ENCODE measurements around the gene FAF1.
"Not testable (repeated sequence)": the region's sequence is repeated elsewhere in the genome, so short reads cannot be mapped to it uniquely, and the experiment has no call there.

Gene FAF1

GRCh38 chr1:50747394-50747793 lies 212.7 kb downstream of the FAF1 start:
- no peak for DNase-seq

DNA sequence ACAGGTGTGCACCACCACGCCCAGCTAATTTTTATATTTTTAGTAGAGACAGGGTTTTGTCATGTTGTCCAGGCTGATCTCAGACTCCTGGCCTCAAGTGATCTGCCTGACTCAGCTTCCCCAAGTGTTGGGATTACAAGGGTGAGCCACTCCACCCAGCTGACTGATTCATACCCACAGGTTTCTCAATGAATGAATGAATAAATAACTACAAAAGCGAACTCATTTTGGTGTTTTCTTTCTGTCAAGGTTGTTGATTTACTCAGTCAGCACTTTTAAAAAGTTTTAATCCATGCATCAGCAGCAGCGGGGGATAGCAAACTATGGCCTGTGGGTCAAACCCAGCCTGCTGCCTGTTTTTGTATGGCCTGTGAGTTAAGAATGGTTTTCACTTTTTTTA lies 217.5 kb downstream of the FAF1 start:
- no peak for DNase-seq

- DNase-seq, result no peak
Observed at GRCh38 chr1:50739125-50739524, 220.9 kb downstream of the FAF1 start.

- no peak for DNase-seq
Observed at GRCh38 chr1:50735443-50735842, 224.6 kb downstream of the FAF1 start.

- not testable (repeated sequence) for DNase-seq
Observed at GRCh38 chr1:50727578-50727977, 232.5 kb downstream of the FAF1 start.

DNA sequence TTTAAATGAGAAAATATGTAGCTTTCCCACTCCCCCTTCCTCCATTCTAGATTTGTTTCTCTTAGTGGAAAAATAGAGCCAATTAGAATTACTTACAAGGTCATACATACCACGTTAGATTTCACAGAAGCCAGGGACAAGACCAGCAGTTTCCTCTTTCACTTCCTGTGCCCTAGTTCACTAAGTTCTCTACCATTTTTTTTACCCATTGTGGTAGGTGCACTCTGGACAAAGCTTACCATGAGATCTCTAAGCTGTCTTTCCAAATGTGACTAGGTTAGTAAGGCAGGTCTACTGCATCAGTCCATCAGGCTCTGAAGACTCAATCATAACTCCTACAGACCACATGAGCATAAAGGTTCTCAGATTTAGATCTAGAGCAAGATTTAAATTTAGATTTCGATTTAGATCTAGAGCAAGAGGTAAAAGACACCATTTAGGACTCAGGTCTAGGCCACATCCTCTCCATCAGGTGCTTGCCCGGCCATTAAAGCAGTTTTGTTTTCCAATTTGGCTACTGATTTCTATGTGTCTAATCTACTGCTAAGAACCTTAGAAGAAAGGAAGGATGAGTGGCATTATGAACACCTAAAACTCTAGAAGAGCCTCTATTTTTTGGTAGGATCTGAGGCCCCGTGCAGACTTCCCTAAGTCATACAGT lies 235.3 kb downstream of the FAF1 start:
- peak; percentile 52 for DNase-seq

DNA sequence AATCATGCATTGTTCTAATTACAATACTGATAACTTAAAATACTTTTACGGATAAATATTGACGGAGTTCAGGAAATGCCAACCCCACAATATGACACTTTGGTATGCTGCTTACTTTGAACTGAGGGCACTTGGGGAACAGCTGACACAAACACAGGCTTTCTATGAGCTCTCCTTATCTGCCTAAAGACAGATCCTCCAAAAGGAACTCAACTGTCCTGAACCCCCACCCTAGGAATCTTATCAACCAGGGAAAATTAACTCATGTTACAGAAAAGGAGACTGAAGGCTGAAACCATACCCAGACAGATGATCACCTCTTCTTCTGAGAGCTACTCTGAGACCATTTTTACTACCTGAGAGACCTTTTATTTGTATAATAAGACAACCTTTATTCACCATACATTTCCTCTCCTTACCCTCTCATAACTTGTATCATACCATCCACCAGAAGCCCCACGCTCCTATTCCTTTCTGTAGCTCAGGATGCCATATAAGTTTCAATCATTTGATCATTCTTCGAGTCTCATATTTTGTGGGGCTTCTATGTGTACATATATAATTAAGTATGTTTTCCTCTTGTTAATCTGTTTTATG lies 239.5 kb downstream of the FAF1 start:
- no peak for DNase-seq

- DNase-seq, result no peak
Observed at GRCh38 chr1:50719126-50719525, 240.9 kb downstream of the FAF1 start.

- no peak for DNase-seq
Observed at GRCh38 chr1:50717327-50717726, 242.7 kb downstream of the FAF1 start.

GRCh38 chr1:50716455-50716854 lies 243.6 kb downstream of the FAF1 start:
- DNase-seq, result not testable (repeated sequence)

DNA sequence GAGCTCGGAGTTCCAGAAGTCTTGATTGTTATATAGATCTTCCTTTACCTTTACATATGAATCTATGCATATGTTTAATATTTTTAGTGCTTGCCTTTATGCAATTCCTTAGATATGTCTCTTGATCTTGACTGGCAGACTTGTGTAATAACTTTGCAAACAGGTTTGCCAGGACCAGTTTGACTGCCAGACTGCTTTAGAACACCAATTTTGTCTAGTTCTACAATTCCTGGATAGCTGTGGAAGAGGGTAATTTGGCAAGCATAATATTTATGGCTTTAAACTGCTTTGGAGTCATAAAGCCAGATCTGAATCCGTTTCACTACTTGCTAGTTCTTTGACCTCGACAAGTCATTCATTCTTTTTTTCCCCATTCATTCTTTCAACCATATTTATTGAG lies 250.0 kb downstream of the FAF1 start:
- DNase-seq, result no peak

- no peak for DNase-seq
Observed at GRCh38 chr1:50707824-50708223, 252.2 kb downstream of the FAF1 start.

DNA sequence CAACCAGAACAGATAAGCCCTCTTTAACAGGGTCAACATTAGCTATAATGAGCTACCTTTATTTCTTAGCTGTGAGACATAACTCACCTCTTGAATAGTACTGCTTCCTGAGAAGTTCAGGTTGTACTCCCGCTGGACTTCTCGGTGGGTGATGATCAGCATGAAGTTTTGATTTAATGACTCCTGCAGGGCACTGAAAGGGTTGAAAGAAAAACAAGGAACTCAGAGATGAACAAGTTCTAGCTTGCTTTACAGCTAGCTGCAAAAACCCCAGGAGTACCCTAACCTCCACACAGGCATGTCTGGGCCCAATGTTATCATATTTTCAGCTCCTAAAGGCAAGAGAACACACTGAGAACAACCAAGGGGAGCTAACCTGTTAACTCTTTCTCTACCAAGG lies 254.4 kb downstream of the FAF1 start:
- no peak for DNase-seq

DNA sequence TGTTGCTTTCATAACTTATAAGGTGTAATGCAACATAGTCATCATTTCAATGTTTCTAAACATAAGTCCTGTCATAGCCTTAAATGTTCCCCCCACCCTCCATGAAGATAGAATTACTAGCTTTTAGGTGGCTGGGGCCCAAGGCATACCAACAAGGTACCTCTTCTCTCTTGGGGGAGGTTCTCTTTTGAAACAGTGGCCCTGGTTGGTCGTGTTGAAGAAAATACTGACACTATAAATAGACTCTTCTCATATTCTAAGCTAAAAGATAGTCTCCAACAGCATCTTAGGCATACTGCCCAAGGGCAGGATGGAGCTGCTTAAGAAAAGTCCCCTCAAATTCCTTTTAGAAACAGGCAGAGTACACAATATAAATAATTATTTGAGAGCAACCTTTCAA lies 255.0 kb downstream of the FAF1 start:
- no peak for DNase-seq

DNA sequence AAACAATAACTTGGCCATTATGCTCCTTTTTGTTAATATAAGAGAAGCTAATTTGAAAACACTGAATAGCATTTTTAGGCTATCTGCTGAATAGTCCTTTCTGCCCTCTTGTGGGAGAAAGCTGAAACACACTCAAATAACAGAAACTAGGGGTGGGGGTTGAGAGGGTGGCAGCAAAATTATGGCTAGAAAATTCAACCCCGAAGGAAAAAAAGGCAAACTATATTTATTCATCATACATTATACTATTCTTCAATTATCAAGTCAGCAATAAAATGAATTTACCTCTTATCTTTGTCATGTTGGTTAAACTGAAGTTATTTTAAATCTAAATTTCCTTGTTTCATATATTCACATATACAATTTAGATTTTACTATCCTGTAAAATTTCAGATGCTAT lies 255.9 kb downstream of the FAF1 start:
- peak; percentile 42 for DNase-seq

DNA sequence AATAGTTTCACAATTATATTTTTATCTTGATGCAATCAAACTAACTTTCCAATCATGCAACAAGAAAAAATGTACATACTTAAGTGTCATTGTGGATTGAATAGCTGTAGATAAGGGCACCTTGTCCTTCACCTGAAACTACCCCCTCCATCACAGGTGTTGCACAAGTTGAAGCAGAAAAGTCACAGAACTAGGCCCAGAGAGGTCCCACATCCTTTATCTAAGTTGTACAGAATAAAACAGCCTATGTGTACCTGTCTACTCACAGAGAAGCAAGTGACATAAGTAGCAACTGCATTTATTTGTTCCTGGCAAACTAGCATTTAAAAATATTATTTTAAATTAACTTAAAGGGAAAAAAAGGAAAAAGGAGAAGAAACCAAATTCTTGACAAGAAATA lies 256.8 kb downstream of the FAF1 start:
- DNase-seq, result no peak

DNA sequence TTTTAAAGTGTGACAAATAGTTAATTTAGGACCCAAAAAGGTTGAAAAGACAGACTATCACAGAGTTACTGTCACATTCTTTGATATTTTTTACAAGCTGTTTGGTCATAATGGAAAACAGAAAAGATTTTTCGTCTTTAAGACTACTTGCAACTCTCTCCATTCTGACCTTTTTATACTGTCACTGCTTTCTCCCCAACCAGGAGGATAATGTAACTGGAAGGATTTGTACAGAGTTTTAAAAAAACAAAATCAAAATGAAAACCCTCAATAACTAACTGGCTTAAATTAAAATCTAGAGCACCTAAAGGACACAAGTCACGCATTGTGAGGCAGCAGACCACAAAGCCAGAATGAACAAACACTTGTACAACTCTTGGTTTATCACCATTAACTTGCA lies 257.7 kb downstream of the FAF1 start:
- DNase-seq, result no peak

DNA sequence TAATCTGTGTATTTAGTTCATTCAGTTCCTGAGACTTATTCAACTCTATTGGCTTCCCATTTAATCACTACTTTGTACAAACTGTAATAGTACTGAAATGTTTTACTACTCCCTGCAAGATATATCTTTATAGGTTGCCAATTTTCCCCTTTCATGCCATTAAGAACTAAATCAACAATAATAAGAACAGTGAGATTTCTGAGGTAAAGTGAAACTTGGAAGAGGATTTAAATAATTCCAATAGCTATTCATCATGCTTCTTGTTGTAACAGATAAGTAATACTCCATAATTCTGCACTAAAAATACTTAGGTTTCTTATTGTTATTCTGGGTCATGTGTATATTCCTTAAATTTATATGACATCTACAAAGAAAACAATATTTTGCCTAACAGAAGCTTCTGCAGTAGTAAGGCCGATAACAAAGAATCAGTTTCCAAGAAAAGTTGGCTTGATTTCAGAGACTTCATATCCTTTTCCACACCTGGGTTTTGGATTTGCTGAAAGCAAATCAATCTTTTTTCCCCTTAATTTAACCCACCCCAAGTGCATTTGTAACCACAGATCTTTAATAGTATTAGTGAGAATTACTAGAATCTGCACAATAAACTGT lies 258.3 kb downstream of the FAF1 start:
- DNase-seq, result no peak

- no peak for DNase-seq
Observed at GRCh38 chr1:50700621-50701020, 259.4 kb downstream of the FAF1 start.

- no peak for DNase-seq
Observed at GRCh38 chr1:50700214-50700613, 259.9 kb downstream of the FAF1 start.

- no peak for DNase-seq
Observed at GRCh38 chr1:50699795-50700194, 260.3 kb downstream of the FAF1 start.

GRCh38 chr1:50697440-50698421 lies 262.3 kb downstream of the FAF1 start:
- no peak for DNase-seq

- DNase-seq, result no peak
Observed at GRCh38 chr1:50693829-50694228, 266.2 kb downstream of the FAF1 start.
